HEK293 (cell line): Measurements from ENCODE around the gene NEMP1.

Source experiments
- EGR2 ChIP-seq: fragments of 450-650 bp; formaldehyde crosslinking; IDR thresholded peaks from 2 replicates; pipeline ENCODE4 v1.5.1; 2016; ENCODE audit warnings: low read depth, missing biosample characterization, missing genetic modification characterization
- HIC1 ChIP-seq: fragments of 450-650 bp; formaldehyde crosslinking; IDR thresholded peaks from 2 replicates; pipeline ENCODE4 v1.5.1; 2016; ENCODE audit warnings: missing biosample characterization, missing genetic modification characterization
- KLF1 ChIP-seq: fragments of 450-650 bp; formaldehyde crosslinking; IDR thresholded peaks from 2 replicates; pipeline ENCODE4 v1.5.1; 2016; ENCODE audit warnings: missing biosample characterization, missing genetic modification characterization
- ZBTB44 ChIP-seq: fragments of 450-650 bp; IDR thresholded peaks from 2 replicates; pipeline ENCODE4 v1.5.1; 2018; ENCODE audit warnings: missing biosample characterization, mild to moderate bottlenecking, missing genetic modification characterization
- ZEB2 ChIP-seq: fragments of 450-650 bp; formaldehyde crosslinking; IDR thresholded peaks from 2 replicates; pipeline ENCODE4 v1.5.1; 2016; ENCODE audit warnings: missing biosample characterization, missing genetic modification characterization
- ZIC2 ChIP-seq: fragments of 450-650 bp; formaldehyde crosslinking; IDR thresholded peaks from 2 replicates; pipeline ENCODE4 v1.5.1; 2016; ENCODE audit warnings: missing biosample characterization, missing genetic modification characterization
- ZNF132 ChIP-seq: fragments of 450-650 bp; formaldehyde crosslinking; IDR thresholded peaks from 2 replicates; pipeline ENCODE4 v1.5.1; 2017; ENCODE audit warnings: missing biosample characterization, missing genetic modification characterization, borderline replicate concordance
- ZNF174 ChIP-seq: fragments of 450-650 bp; formaldehyde crosslinking; IDR thresholded peaks from 2 replicates; pipeline ENCODE4 v1.5.0; 2017; ENCODE audit warnings: missing biosample characterization, mild to moderate bottlenecking, missing genetic modification characterization
- ZNF24 ChIP-seq: fragments of 450-650 bp; formaldehyde crosslinking; IDR thresholded peaks from 2 replicates; pipeline ENCODE4 v1.5.1; 2016; ENCODE audit warnings: missing biosample characterization, missing genetic modification characterization
- ZNF274 ChIP-seq, 2 experiments: fragments of 200-500 bp in 1 of 2; fragments of 450-650 bp in 1 of 2; sonication (Bioruptor generic) in 1 of 2; formaldehyde crosslinking in 1 of 2; IDR thresholded peaks; 2 replicates each; pipeline versions ENCODE4 v1.5.1 to v1.6.1; 2014 to 2016; ENCODE audit warnings: borderline replicate concordance in 1 of 2, inconsistent platforms in 1 of 2, low read length in 1 of 2, missing biosample characterization in 1 of 2, missing genetic modification characterization in 1 of 2
- ZNF394 ChIP-seq: fragments of 450-650 bp; formaldehyde crosslinking; IDR thresholded peaks from 2 replicates; pipeline ENCODE4 v1.5.1; 2016; ENCODE audit warnings: missing biosample characterization, missing genetic modification characterization, mild to moderate bottlenecking, moderate library complexity, borderline replicate concordance
- ZNF48 ChIP-seq: fragments of 450-650 bp; formaldehyde crosslinking; IDR thresholded peaks from 2 replicates; pipeline ENCODE4 v1.5.1; 2016; ENCODE audit warnings: missing biosample characterization, missing genetic modification characterization
- ZNF501 ChIP-seq: fragments of 450-650 bp; formaldehyde crosslinking; IDR thresholded peaks from 2 replicates; pipeline ENCODE4 v1.5.1; 2016; ENCODE audit warnings: missing biosample characterization, missing genetic modification characterization
- ZNF530 ChIP-seq: fragments of 450-650 bp; formaldehyde crosslinking; IDR thresholded peaks from 2 replicates; pipeline ENCODE4 v1.5.1; 2016; ENCODE audit warnings: low read depth, missing biosample characterization, missing genetic modification characterization
- ZNF843 ChIP-seq: fragments of 450-650 bp; formaldehyde crosslinking; IDR thresholded peaks from 2 replicates; pipeline ENCODE4 v1.5.1; 2016; ENCODE audit warnings: missing biosample characterization, missing genetic modification characterization
- ZSCAN23 ChIP-seq: fragments of 450-650 bp; formaldehyde crosslinking; IDR thresholded peaks from 2 replicates; pipeline ENCODE4 v1.5.1; 2016; ENCODE audit warnings: missing biosample characterization, missing genetic modification characterization
- TF ChIP-seq, protein P1 (sequence below): fragments of 450-650 bp; formaldehyde crosslinking; IDR thresholded peaks from 2 replicates; pipeline ENCODE4 v1.5.1; 2016; ENCODE audit warnings: missing biosample characterization, missing genetic modification characterization
- TF ChIP-seq, protein P2 (sequence below): fragments of 450-650 bp; formaldehyde crosslinking; IDR thresholded peaks from 2 replicates; pipeline ENCODE4 v1.5.1; 2016; ENCODE audit warnings: missing biosample characterization, missing genetic modification characterization, borderline replicate concordance
- TF ChIP-seq, protein P3 (sequence below): fragments of 450-650 bp; formaldehyde crosslinking; IDR thresholded peaks from 2 replicates; pipeline ENCODE4 v1.5.1; 2017; ENCODE audit warnings: missing biosample characterization, missing genetic modification characterization
- TF ChIP-seq, protein P4 (sequence below): fragments of 450-650 bp; formaldehyde crosslinking; IDR thresholded peaks from 2 replicates; pipeline ENCODE4 v1.5.1; 2016; ENCODE audit warnings: missing biosample characterization, missing genetic modification characterization
- TF ChIP-seq, protein P5 (sequence below): fragments of 450-650 bp; formaldehyde crosslinking; IDR thresholded peaks from 2 replicates; pipeline ENCODE4 v1.5.1; 2016; ENCODE audit warnings: missing biosample characterization, missing genetic modification characterization

The NEMP1 gene

GRCh38 chr12:57087010-57087690 is 8.6 kb upstream of the NEMP1 start (continued):
- TF ChIP-seq, protein P1, sequence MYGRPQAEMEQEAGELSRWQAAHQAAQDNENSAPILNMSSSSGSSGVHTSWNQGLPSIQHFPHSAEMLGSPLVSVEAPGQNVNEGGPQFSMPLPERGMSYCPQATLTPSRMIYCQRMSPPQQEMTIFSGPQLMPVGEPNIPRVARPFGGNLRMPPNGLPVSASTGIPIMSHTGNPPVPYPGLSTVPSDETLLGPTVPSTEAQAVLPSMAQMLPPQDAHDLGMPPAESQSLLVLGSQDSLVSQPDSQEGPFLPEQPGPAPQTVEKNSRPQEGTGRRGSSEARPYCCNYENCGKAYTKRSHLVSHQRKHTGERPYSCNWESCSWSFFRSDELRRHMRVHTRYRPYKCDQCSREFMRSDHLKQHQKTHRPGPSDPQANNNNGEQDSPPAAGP, result 0 out of 2 replicates have a peak, but pooled peaks have one; percentile 13
- TF ChIP-seq ZNF843, result peak; percentile 33; the same call in 1 of the 2 replicates
- TF ChIP-seq ZNF274 (IDR thresholded peaks at IDR 0.05; ENCODE audit: low read length), result no peak
- no peak for TF ChIP-seq ZNF274 (tag by site-specific recombination; IDR thresholded peaks at IDR 0.05; ENCODE audit: borderline replicate concordance)
- TF ChIP-seq ZNF530 (tag by site-specific recombination), result no peak
- peak; percentile 60 for TF ChIP-seq ZIC2 (tag by site-specific recombination)
- TF ChIP-seq ZEB2 (tag by site-specific recombination), result peak; percentile 35; the same call in 1 of the 2 replicates
- TF ChIP-seq ZBTB44, result no peak
- TF ChIP-seq, protein P2, sequence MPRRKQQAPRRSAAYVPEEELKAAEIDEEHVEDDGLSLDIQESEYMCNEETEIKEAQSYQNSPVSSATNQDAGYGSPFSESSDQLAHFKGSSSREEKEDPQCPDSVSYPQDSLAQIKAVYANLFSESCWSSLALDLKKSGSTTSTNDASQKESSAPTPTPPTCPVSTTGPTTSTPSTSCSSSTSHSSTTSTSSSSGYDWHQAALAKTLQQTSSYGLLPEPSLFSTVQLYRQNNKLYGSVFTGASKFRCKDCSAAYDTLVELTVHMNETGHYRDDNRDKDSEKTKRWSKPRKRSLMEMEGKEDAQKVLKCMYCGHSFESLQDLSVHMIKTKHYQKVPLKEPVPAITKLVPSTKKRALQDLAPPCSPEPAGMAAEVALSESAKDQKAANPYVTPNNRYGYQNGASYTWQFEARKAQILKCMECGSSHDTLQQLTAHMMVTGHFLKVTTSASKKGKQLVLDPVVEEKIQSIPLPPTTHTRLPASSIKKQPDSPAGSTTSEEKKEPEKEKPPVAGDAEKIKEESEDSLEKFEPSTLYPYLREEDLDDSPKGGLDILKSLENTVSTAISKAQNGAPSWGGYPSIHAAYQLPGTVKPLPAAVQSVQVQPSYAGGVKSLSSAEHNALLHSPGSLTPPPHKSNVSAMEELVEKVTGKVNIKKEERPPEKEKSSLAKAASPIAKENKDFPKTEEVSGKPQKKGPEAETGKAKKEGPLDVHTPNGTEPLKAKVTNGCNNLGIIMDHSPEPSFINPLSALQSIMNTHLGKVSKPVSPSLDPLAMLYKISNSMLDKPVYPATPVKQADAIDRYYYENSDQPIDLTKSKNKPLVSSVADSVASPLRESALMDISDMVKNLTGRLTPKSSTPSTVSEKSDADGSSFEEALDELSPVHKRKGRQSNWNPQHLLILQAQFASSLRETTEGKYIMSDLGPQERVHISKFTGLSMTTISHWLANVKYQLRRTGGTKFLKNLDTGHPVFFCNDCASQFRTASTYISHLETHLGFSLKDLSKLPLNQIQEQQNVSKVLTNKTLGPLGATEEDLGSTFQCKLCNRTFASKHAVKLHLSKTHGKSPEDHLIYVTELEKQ, result no peak
- no peak for TF ChIP-seq HIC1 (tag by site-specific recombination)
- TF ChIP-seq ZNF501 (tag by site-specific recombination), result 0 out of 2 replicates have a peak, but pooled peaks have one; percentile 42
- TF ChIP-seq ZNF48 (tag by site-specific recombination), result no peak
- no peak for TF ChIP-seq ZNF132 (tag by site-specific recombination)
- TF ChIP-seq, protein P3, sequence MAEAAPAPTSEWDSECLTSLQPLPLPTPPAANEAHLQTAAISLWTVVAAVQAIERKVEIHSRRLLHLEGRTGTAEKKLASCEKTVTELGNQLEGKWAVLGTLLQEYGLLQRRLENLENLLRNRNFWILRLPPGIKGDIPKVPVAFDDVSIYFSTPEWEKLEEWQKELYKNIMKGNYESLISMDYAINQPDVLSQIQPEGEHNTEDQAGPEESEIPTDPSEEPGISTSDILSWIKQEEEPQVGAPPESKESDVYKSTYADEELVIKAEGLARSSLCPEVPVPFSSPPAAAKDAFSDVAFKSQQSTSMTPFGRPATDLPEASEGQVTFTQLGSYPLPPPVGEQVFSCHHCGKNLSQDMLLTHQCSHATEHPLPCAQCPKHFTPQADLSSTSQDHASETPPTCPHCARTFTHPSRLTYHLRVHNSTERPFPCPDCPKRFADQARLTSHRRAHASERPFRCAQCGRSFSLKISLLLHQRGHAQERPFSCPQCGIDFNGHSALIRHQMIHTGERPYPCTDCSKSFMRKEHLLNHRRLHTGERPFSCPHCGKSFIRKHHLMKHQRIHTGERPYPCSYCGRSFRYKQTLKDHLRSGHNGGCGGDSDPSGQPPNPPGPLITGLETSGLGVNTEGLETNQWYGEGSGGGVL (tag by site-specific recombination), result peak; percentile 74
- 0 out of 2 replicates have a peak, but pooled peaks have one; percentile 12 for TF ChIP-seq ZNF394 (tag by site-specific recombination)
- TF ChIP-seq ZSCAN23 (tag by site-specific recombination), result 0 out of 2 replicates have a peak, but pooled peaks have one; percentile 32
- peak; percentile 42 for TF ChIP-seq EGR2
- peak; percentile 43; the same call in 1 of the 2 replicates for TF ChIP-seq ZNF24
- TF ChIP-seq, protein P4, sequence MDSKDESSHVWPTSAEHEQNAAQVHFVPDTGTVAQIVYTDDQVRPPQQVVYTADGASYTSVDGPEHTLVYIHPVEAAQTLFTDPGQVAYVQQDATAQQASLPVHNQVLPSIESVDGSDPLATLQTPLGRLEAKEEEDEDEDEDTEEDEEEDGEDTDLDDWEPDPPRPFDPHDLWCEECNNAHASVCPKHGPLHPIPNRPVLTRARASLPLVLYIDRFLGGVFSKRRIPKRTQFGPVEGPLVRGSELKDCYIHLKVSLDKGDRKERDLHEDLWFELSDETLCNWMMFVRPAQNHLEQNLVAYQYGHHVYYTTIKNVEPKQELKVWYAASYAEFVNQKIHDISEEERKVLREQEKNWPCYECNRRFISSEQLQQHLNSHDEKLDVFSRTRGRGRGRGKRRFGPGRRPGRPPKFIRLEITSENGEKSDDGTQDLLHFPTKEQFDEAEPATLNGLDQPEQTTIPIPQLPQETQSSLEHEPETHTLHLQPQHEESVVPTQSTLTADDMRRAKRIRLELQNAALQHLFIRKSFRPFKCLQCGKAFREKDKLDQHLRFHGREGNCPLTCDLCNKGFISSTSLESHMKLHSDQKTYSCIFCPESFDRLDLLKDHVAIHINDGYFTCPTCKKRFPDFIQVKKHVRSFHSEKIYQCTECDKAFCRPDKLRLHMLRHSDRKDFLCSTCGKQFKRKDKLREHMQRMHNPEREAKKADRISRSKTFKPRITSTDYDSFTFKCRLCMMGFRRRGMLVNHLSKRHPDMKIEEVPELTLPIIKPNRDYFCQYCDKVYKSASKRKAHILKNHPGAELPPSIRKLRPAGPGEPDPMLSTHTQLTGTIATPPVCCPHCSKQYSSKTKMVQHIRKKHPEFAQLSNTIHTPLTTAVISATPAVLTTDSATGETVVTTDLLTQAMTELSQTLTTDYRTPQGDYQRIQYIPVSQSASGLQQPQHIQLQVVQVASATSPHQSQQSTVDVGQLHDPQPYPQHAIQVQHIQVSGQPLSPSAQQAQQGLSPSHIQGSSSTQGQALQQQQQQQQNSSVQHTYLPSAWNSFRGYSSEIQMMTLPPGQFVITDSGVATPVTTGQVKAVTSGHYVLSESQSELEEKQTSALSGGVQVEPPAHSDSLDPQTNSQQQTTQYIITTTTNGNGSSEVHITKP (tag by site-specific recombination), result 0 out of 2 replicates have a peak, but pooled peaks have one; percentile 36
- TF ChIP-seq, protein P5, sequence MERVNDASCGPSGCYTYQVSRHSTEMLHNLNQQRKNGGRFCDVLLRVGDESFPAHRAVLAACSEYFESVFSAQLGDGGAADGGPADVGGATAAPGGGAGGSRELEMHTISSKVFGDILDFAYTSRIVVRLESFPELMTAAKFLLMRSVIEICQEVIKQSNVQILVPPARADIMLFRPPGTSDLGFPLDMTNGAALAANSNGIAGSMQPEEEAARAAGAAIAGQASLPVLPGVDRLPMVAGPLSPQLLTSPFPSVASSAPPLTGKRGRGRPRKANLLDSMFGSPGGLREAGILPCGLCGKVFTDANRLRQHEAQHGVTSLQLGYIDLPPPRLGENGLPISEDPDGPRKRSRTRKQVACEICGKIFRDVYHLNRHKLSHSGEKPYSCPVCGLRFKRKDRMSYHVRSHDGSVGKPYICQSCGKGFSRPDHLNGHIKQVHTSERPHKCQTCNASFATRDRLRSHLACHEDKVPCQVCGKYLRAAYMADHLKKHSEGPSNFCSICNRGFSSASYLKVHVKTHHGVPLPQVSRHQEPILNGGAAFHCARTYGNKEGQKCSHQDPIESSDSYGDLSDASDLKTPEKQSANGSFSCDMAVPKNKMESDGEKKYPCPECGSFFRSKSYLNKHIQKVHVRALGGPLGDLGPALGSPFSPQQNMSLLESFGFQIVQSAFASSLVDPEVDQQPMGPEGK (tag by site-specific recombination), result peak; percentile 22; the same call in 1 of the 2 replicates
- no peak for TF ChIP-seq ZNF174 (tag by site-specific recombination)
- peak; percentile 76 for TF ChIP-seq KLF1 (tag by site-specific recombination)
